ENCODE results near the gene RFK.

The RFK gene

GRCh38 chr9:76412638-76413037, 18.4 kb upstream of the RFK start:
- H3K9ac ChIP-seq (ENCODE audit: low read depth, low read length, poor library complexity): no peak overlapping the region
- H3K27ac ChIP-seq (replicated peaks; ENCODE audit: low read length): no peak overlapping the region
- no peaks in the 10 kb centered on the region for H3K79me1 ChIP-seq (ENCODE audit: low read depth, low read length)
- no peak overlapping the region for H4K8ac ChIP-seq (ENCODE audit: low read depth, low read length)
- no peak overlapping the region for H3K23ac ChIP-seq (ENCODE audit: low read depth, low read length, poor library complexity)
- no peak overlapping the region for H3K14ac ChIP-seq (ENCODE audit: low read length)
- H2AK5ac ChIP-seq (ENCODE audit: low read depth, low read length): no peak overlapping the region
- DNase-seq (ENCODE audit: low spot score): no peak
- no peaks in the 10 kb centered on the region for H3K4me1 ChIP-seq (ENCODE audit: control insufficient read depth in 2 of 2, insufficient read depth in 1 of 2, low read depth in 1 of 2, low read length in 2 of 2)
- H2BK15ac ChIP-seq (ENCODE audit: low read length): no peak overlapping the region
- H2BK12ac ChIP-seq (ENCODE audit: low read length): no peak overlapping the region
- H3K36me3 ChIP-seq (replicated peaks in 1 of 2; ENCODE audit: control insufficient read depth in 2 of 2, insufficient read depth in 2 of 2, low read length in 2 of 2): no peaks in the 10 kb centered on the region
- H3K9me3 ChIP-seq (replicated peaks in 1 of 2; ENCODE audit: control insufficient read depth in 2 of 2, insufficient read depth in 1 of 2, low read depth in 1 of 2, low read length in 2 of 2): peaks cover 0 to 18% of the 10 kb centered on the region in 2 donors
- H3K27me3 ChIP-seq (ENCODE audit: control insufficient read depth in 3 of 3, insufficient read depth in 3 of 3, low read depth in 1 of 3, low read length in 3 of 3): peaks cover 0 to 3% (median 0%) of the 10 kb centered on the region in 3 experiments
- H2AFZ ChIP-seq (ENCODE audit: low read length): no peak overlapping the region
- no peak overlapping the region for H2BK5ac ChIP-seq (ENCODE audit: low read length)
- no peak overlapping the region for H3K4ac ChIP-seq (ENCODE audit: low read length)
- no peak overlapping the region for H2BK120ac ChIP-seq (ENCODE audit: low read depth, low read length)
- H4K91ac ChIP-seq (ENCODE audit: low read depth, low read length, poor library complexity): no peak overlapping the region
- H3K18ac ChIP-seq (ENCODE audit: low read length): no peak overlapping the region
- no CpG with 5 or more reads among the region's 2 CpGs for WGBS, 2 donors (ENCODE audit: extremely low coverage in 2 of 2, insufficient read length in 2 of 2, insufficient replicate concordance in 1 of 2)
- no peak overlapping the region for H3K4me2 ChIP-seq (ENCODE audit: insufficient read depth, low read length, poor library complexity, severe bottlenecking)
- no peak overlapping the region for H3K4me3 ChIP-seq (ENCODE audit: low read length in 2 of 2)

DNA sequence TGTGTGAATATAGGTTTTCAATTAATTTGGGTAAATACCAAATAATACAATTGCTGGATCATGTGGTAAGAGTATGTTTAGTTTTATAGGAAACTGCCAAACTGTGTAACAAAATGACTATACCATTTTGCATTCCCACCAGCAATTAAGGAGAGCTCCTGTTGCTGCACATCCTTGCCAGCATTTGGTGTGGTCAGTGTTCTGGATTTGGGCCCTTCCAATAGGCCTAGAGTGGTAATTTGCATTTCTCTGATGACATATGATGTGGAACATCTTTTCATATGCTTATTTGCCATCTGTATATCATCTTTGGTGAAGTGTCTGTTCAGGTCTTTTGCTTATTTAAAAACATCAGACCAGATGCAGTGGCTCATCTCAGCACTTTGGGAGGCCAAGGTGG, 11.6 kb upstream of the RFK start:
- no peak for DNase-seq (ENCODE audit: low spot score)
- Histone ChIP-seq H3K23ac (ENCODE audit: low read depth, low read length, poor library complexity) (no peak overlapping the region), H2AK5ac (ENCODE audit: low read depth, low read length) (no peak overlapping the region), H3K18ac (ENCODE audit: low read length) (no peak overlapping the region), H4K8ac (ENCODE audit: low read depth, low read length) (no peak overlapping the region), H3K36me3 (replicated peaks in 1 of 2; ENCODE audit: control insufficient read depth in 2 of 2, insufficient read depth in 2 of 2, low read length in 2 of 2) (no peaks in the 10 kb centered on the region), H2AFZ (ENCODE audit: low read length) (no peak overlapping the region), H4K91ac (ENCODE audit: low read depth, low read length, poor library complexity) (no peak overlapping the region), H3K9ac (ENCODE audit: low read depth, low read length, poor library complexity) (no peak overlapping the region), H2BK120ac (ENCODE audit: low read depth, low read length) (no peak overlapping the region), H3K9me3 (replicated peaks in 1 of 2; ENCODE audit: control insufficient read depth in 2 of 2, insufficient read depth in 1 of 2, low read depth in 1 of 2, low read length in 2 of 2) (no peaks in the 10 kb centered on the region), H3K4me2 (ENCODE audit: insufficient read depth, low read length, poor library complexity, severe bottlenecking) (no peak overlapping the region), H2BK12ac (ENCODE audit: low read length) (no peak overlapping the region), H3K4me1 (ENCODE audit: control insufficient read depth in 2 of 2, insufficient read depth in 1 of 2, low read depth in 1 of 2, low read length in 2 of 2) (no peaks in the 10 kb centered on the region), H3K4ac (ENCODE audit: low read length) (no peak overlapping the region), H3K79me1 (ENCODE audit: low read depth, low read length) (no peaks in the 10 kb centered on the region), H2BK5ac (ENCODE audit: low read length) (no peak overlapping the region), H3K4me3 (ENCODE audit: low read length in 2 of 2) (no peak overlapping the region), H3K27ac (replicated peaks; ENCODE audit: low read length) (no peak overlapping the region), H2BK15ac (ENCODE audit: low read length) (no peak overlapping the region), H3K14ac (ENCODE audit: low read length) (no peak overlapping the region), H3K27me3 (ENCODE audit: control insufficient read depth in 3 of 3, insufficient read depth in 3 of 3, low read depth in 1 of 3, low read length in 3 of 3) (peaks cover 0 to 3% (median 0%) of the 10 kb centered on the region in 3 experiments)

DNA sequence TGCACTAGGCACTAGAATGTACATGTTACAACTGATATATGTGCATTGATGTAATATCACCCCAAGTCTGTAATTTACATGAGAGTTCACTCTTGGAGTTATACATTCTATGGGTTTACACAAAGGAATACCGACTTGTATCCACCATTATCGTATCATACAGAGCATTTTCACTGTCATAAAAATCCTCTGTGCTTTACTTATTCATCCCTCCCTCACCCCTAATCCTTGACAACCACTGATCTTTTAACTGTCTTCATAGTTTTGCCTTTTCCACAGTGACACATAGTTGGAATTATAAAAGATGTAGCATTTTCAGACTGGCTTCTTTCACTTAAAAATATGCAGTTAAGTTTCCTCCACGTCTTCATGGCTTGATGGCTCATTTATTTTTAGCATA, 11.1 kb upstream of the RFK start:
- Histone ChIP-seq H4K91ac (ENCODE audit: low read depth, low read length, poor library complexity) (no peak overlapping the region), H2AFZ (ENCODE audit: low read length) (no peak overlapping the region), H3K27ac (replicated peaks; ENCODE audit: low read length) (no peak overlapping the region), H3K18ac (ENCODE audit: low read length) (no peak overlapping the region), H3K23ac (ENCODE audit: low read depth, low read length, poor library complexity) (no peak overlapping the region), H3K14ac (ENCODE audit: low read length) (no peak overlapping the region), H2BK15ac (ENCODE audit: low read length) (no peak overlapping the region), H3K27me3 (ENCODE audit: control insufficient read depth in 3 of 3, insufficient read depth in 3 of 3, low read depth in 1 of 3, low read length in 3 of 3) (peaks cover 0 to 3% (median 0%) of the 10 kb centered on the region in 3 experiments), H2BK120ac (ENCODE audit: low read depth, low read length) (no peak overlapping the region), H2BK12ac (ENCODE audit: low read length) (no peak overlapping the region), H3K4ac (ENCODE audit: low read length) (no peak overlapping the region), H3K9me3 (replicated peaks in 1 of 2; ENCODE audit: control insufficient read depth in 2 of 2, insufficient read depth in 1 of 2, low read depth in 1 of 2, low read length in 2 of 2) (no peaks in the 10 kb centered on the region), H2BK5ac (ENCODE audit: low read length) (no peak overlapping the region), H3K9ac (ENCODE audit: low read depth, low read length, poor library complexity) (no peak overlapping the region), H3K4me2 (ENCODE audit: insufficient read depth, low read length, poor library complexity, severe bottlenecking) (no peak overlapping the region), H3K36me3 (replicated peaks in 1 of 2; ENCODE audit: control insufficient read depth in 2 of 2, insufficient read depth in 2 of 2, low read length in 2 of 2) (no peaks in the 10 kb centered on the region), H3K4me1 (ENCODE audit: control insufficient read depth in 2 of 2, insufficient read depth in 1 of 2, low read depth in 1 of 2, low read length in 2 of 2) (no peaks in the 10 kb centered on the region), H2AK5ac (ENCODE audit: low read depth, low read length) (no peak overlapping the region), H3K4me3 (ENCODE audit: low read length in 2 of 2) (no peak overlapping the region), H3K79me1 (ENCODE audit: low read depth, low read length) (no peaks in the 10 kb centered on the region), H4K8ac (ENCODE audit: low read depth, low read length) (no peak overlapping the region)
- no CpG with 5 or more reads among the region's 3 CpGs for WGBS, 2 donors (ENCODE audit: extremely low coverage in 2 of 2, insufficient read length in 2 of 2, insufficient replicate concordance in 1 of 2)
- no peak for DNase-seq (ENCODE audit: low spot score)

DNA sequence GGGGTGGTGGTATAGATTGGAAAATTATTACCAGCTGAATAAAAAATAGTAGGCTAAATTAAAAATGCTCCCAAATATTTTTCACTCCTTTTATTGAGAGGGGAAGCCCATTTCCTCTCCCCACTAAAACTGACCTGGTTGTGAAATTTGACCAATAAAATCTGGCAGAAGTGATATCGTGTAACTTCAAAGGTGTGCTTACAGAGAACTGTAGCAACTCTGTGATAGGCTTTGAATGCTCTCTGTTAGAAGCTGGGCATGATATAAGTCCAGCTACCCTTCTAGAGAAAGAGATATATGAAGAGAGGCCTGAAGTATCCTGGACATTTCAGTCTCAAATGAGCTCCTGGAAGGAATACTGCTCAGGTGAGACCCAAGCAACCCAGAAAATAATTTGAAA, 10.2 kb upstream of the RFK start:
- WGBS, 2 donors (ENCODE audit: extremely low coverage in 2 of 2, insufficient read length in 2 of 2, insufficient replicate concordance in 1 of 2): no CpG with 5 or more reads among the region's 1 CpG
- no peak for DNase-seq (ENCODE audit: low spot score)

More for the DNA sequence above, 10.2 kb upstream of the RFK start:
- H2AFZ ChIP-seq (ENCODE audit: low read length): no peak overlapping the region
- H3K79me1 ChIP-seq (ENCODE audit: low read depth, low read length): no peaks in the 10 kb centered on the region
- H3K14ac ChIP-seq (ENCODE audit: low read length): no peak overlapping the region
- H3K4me2 ChIP-seq (ENCODE audit: insufficient read depth, low read length, poor library complexity, severe bottlenecking): no peak overlapping the region
- H3K4me1 ChIP-seq (ENCODE audit: control insufficient read depth in 2 of 2, insufficient read depth in 1 of 2, low read depth in 1 of 2, low read length in 2 of 2): no peaks in the 10 kb centered on the region
- H2BK15ac ChIP-seq (ENCODE audit: low read length): no peak overlapping the region
- H3K18ac ChIP-seq (ENCODE audit: low read length): no peak overlapping the region
- H3K23ac ChIP-seq (ENCODE audit: low read depth, low read length, poor library complexity): no peak overlapping the region
- H3K9me3 ChIP-seq (replicated peaks in 1 of 2; ENCODE audit: control insufficient read depth in 2 of 2, insufficient read depth in 1 of 2, low read depth in 1 of 2, low read length in 2 of 2): no peaks in the 10 kb centered on the region
- H2BK120ac ChIP-seq (ENCODE audit: low read depth, low read length): no peak overlapping the region
- H3K4ac ChIP-seq (ENCODE audit: low read length): no peak overlapping the region
- no peak overlapping the region for H2BK5ac ChIP-seq (ENCODE audit: low read length)
- H3K36me3 ChIP-seq (replicated peaks in 1 of 2; ENCODE audit: control insufficient read depth in 2 of 2, insufficient read depth in 2 of 2, low read length in 2 of 2): no peaks in the 10 kb centered on the region
- no peak overlapping the region for H3K4me3 ChIP-seq (ENCODE audit: low read length in 2 of 2)
- H3K27ac ChIP-seq (replicated peaks; ENCODE audit: low read length): no peak overlapping the region
- H2BK12ac ChIP-seq (ENCODE audit: low read length): no peak overlapping the region
- H3K27me3 ChIP-seq (ENCODE audit: control insufficient read depth in 3 of 3, insufficient read depth in 3 of 3, low read depth in 1 of 3, low read length in 3 of 3): peaks cover 0 to 3% (median 0%) of the 10 kb centered on the region in 3 experiments
- no peak overlapping the region for H2AK5ac ChIP-seq (ENCODE audit: low read depth, low read length)
- H4K91ac ChIP-seq (ENCODE audit: low read depth, low read length, poor library complexity): no peak overlapping the region
- H3K9ac ChIP-seq (ENCODE audit: low read depth, low read length, poor library complexity): no peak overlapping the region
- H4K8ac ChIP-seq (ENCODE audit: low read depth, low read length): no peak overlapping the region

All from neuronal stem cell (in vitro differentiated cells).